Neural cell (in vitro differentiated cells): ENCODE results near the gene USB1.

ENCODE experiments used
- EP300 ChIP-seq: fragments of 450-650 bp; conservative IDR thresholded peaks from 2 replicates; pipeline ENCODE4 v1.6.1; 2014; ENCODE audit warnings: antibody characterized with exemption, mild to moderate bottlenecking, moderate library complexity; ENCODE audit not compliant: poor library complexity, severe bottlenecking
- EZH2 ChIP-seq: fragments of 200-600, 300-800 bp; shearing (Covaris generic), sonication (generic); IDR thresholded peaks from 2 replicates; pipeline ENCODE4 v1.6.1; 2014; ENCODE audit warnings: antibody characterized with exemption, low read length, borderline replicate concordance, mild to moderate bottlenecking; ENCODE audit not compliant: insufficient read depth, poor library complexity, severe bottlenecking
- MXI1 ChIP-seq: fragments of 450-650 bp; conservative IDR thresholded peaks from 2 replicates; pipeline ENCODE4 v1.6.1; 2014; ENCODE audit warnings: antibody characterized with exemption, mild to moderate bottlenecking; ENCODE audit not compliant: poor library complexity, severe bottlenecking
- POLR2AphosphoS5 ChIP-seq: IDR thresholded peaks from 2 replicates; pipeline ENCODE4 v1.6.1; 2012
- SMC3 ChIP-seq: fragments of 450-650 bp; conservative IDR thresholded peaks from 2 replicates; pipeline ENCODE4 v1.6.1; 2014; ENCODE audit warnings: antibody characterized with exemption, mild to moderate bottlenecking, moderate library complexity; ENCODE audit not compliant: poor library complexity
- TAF1 ChIP-seq: IDR thresholded peaks from 2 replicates; pipeline ENCODE4 v1.6.1; 2012; ENCODE audit warnings: low read depth
- TF ChIP-seq, protein P1 (sequence below): fragments of 450-650 bp; IDR thresholded peaks from 2 replicates; pipeline ENCODE4 v1.5.1; 2014; ENCODE audit warnings: antibody characterized with exemption, mild to moderate bottlenecking, moderate library complexity; ENCODE audit not compliant: poor library complexity, severe bottlenecking
- TF ChIP-seq, protein P2 (sequence below): IDR thresholded peaks from 2 replicates; pipeline ENCODE4 v1.6.1; 2012; ENCODE audit warnings: borderline replicate concordance

DNA sequence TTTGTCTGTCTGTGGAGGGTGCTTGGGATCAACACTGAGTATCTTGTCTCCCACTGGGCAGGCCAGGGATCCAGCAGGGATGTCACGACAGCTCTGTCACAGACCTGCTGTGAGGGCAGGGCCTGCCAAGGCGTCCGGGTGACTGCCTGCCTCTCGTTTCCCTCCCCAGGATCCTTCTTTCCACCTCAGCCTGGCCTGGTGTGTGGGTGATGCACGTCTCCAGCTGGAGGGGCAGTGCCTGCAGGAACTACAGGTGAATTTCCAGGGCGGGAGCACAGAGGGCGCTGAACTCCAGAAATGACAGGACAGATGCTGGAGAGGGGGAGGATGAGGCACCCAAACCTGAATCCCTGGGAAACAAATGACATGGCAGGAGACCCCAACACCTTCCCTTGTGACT is 17.6 kb downstream of the USB1 start:
- TF ChIP-seq, protein P1, sequence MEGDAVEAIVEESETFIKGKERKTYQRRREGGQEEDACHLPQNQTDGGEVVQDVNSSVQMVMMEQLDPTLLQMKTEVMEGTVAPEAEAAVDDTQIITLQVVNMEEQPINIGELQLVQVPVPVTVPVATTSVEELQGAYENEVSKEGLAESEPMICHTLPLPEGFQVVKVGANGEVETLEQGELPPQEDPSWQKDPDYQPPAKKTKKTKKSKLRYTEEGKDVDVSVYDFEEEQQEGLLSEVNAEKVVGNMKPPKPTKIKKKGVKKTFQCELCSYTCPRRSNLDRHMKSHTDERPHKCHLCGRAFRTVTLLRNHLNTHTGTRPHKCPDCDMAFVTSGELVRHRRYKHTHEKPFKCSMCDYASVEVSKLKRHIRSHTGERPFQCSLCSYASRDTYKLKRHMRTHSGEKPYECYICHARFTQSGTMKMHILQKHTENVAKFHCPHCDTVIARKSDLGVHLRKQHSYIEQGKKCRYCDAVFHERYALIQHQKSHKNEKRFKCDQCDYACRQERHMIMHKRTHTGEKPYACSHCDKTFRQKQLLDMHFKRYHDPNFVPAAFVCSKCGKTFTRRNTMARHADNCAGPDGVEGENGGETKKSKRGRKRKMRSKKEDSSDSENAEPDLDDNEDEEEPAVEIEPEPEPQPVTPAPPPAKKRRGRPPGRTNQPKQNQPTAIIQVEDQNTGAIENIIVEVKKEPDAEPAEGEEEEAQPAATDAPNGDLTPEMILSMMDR: no peak
- TF ChIP-seq SMC3: no peak
- no peak for TF ChIP-seq MXI1
- TF ChIP-seq TAF1: no peak
- TF ChIP-seq POLR2AphosphoS5: no peak
- TF ChIP-seq EP300: no peak
- TF ChIP-seq, protein P2, sequence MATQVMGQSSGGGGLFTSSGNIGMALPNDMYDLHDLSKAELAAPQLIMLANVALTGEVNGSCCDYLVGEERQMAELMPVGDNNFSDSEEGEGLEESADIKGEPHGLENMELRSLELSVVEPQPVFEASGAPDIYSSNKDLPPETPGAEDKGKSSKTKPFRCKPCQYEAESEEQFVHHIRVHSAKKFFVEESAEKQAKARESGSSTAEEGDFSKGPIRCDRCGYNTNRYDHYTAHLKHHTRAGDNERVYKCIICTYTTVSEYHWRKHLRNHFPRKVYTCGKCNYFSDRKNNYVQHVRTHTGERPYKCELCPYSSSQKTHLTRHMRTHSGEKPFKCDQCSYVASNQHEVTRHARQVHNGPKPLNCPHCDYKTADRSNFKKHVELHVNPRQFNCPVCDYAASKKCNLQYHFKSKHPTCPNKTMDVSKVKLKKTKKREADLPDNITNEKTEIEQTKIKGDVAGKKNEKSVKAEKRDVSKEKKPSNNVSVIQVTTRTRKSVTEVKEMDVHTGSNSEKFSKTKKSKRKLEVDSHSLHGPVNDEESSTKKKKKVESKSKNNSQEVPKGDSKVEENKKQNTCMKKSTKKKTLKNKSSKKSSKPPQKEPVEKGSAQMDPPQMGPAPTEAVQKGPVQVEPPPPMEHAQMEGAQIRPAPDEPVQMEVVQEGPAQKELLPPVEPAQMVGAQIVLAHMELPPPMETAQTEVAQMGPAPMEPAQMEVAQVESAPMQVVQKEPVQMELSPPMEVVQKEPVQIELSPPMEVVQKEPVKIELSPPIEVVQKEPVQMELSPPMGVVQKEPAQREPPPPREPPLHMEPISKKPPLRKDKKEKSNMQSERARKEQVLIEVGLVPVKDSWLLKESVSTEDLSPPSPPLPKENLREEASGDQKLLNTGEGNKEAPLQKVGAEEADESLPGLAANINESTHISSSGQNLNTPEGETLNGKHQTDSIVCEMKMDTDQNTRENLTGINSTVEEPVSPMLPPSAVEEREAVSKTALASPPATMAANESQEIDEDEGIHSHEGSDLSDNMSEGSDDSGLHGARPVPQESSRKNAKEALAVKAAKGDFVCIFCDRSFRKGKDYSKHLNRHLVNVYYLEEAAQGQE: no peak
- no peak for TF ChIP-seq EZH2
